Measurements from ENCODE around the gene GNG4.

Gene GNG4

DNA sequence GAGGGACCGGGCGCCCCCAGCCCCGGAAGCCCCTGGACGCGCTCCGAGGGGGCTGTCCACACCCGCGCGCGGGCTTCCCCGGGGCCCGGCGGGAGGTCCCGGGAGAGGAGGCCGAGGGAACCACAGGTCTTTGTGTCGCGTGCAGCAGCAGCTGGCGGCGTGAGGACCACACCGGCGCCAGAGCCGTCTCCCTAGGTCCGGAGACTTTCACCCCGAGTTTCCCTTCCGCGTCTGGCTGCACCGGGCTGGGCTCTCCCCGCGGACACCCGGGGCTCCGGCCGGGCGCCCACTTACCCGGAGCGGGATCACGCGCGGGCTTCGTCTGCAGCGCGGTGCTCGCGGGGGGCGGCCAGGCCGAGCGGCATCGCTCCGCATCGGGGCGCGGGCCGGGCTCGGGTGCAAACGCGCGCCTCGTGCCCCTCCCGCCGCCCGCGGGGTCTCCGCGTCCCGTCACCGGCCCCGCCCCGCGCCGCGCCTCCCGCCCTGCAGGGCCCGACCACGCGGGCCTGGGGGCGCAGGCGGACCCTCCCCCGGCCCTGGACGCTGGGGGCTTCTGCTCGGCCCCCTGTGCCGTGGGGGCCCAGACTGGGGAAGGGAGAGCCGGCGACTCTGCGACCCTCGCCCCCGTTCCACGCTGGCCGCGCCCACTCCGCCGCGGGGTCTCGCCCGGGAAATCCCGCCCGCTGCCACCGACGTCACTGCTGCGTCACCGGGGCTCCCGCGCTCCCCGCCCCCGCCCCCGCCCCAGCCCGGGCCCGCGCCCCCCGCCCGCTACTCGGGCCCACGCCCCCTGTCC is at the start of gene GNG4:
TSS of gene GNG4 (minus strand) at position 417 of the 796 bp plus-strand sequence. CDS start 65,946 bp downstream, outside the sequence.
- DNase-seq, result no peak

DNA sequence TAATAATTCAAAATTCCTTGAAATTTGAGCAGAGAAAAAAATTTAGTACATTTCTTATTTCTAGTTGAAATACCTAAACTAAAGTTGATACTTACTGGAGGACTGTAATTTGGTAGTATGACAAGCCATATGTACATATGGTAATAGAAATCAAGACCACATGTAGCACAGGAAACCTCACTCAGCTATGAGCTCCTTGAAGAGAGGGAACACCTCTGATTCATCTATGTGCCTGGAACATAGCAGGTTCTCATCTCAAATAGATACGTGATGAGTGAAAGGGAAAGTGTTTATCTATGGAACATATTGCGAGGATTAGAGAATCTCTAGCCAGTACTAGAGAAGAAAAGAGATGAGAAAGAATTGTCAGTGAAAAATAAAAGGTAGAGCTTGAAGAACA is 47.9 kb upstream of the GNG4 start:
- DNase-seq, result peak; percentile 8

DNA sequence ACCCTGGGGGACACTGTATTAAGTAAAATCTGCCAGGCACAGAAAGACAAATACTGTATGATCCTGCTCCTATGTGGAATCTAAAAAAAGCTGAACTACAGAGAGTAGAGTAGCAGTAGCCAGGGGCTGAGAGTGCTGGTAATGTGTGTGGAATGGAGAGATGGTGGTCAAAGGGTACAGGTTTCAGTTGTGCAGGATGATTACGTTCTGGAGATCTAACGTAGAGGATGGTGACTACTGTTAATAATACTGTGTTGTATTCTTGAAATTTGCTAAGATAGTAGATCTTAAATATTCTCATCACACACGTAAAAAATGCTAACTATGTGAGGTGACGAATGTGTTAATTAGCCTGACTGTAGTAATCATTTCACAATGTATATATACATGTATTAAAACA is 39.8 kb upstream of the GNG4 start:
- DNase-seq, result no peak

DNA sequence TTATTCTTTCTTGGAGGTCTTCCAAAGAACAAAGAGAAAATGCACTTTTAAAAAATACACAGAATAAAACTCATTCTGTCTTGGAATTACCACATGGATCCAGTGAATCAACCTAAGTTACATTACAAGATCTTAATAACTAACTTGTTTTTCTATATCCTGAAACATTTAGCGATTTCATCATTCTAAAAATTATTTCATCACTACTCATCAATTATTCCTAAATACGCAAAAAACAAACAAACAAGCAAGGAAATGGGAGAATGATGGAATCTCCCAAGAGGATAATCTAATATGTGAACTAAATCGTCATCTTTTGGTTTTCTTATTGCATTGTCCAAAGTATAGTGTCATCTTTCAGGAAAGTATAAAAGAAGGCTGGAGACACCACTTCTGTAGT is 38.5 kb upstream of the GNG4 start:
- no peak for DNase-seq

DNA sequence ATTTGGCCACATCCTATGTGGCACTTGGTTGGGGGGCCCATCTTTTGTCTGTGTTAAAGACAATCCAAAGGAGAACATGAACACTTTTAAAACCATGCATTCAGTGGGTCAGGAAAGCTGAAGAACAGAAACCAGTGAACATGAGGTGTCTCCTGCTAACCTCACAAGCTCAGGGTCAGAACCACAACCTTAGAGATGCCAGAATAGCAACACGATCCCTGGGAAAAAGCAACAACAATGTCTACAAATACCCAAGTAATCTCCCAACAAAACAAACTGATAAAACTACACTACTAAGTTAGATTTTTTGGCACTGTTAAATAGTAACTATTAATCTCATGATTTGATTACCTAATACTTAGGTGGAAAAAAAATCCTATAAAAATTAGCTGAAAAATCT is 34.1 kb upstream of the GNG4 start:
- DNase-seq, result no peak

DNA sequence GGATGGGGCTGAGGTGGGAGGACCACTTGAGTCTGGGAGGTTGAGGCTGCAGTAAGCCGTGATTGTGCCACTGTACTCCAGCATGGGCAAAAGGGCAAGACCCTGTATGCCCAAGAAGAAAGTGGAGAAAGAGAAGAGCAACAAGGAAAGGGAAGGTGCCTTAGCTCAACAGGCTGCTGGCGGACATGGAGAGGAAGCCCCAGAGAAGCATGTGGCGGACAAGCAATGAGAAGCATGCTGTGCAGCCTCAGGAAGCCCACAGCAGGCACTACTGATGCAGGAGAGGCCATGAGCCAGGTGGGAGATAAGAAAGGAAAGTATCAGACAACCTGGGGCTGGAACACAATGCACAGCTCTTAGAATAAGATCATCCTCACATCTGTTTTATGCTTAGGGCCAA is 32.6 kb upstream of the GNG4 start:
- DNase-seq, result no peak

DNA sequence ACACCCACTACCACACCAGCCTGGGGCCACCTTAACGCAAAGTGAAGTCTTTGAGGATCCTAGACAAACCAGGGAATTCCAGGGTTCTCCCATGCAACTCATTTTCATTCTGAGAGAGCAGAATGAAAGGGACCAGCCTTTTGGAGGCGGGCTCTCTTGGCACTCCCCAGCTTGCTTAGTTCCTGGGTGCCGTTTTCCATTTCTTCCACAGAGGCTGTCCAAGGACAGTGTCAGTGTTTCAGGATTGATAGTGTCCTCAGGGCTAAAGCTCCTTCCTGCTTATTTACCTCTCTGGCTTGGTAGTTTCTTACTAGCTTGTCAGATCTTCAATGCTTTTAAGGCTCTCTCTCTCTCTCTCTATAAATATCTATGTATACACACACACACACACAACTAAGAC is 30.1 kb upstream of the GNG4 start:
- DNase-seq, result no peak

- DNase-seq, result no peak
Observed at GRCh38 chr1:235679005-235679404, 29.4 kb upstream of the GNG4 start.

- DNase-seq, result no peak
Observed at GRCh38 chr1:235675152-235675890, 25.7 kb upstream of the GNG4 start.

GRCh38 chr1:235673981-235674380 is 24.4 kb upstream of the GNG4 start:
- no peak for DNase-seq

GRCh38 chr1:235671992-235672391 is 22.4 kb upstream of the GNG4 start:
- DNase-seq, result no peak

DNA sequence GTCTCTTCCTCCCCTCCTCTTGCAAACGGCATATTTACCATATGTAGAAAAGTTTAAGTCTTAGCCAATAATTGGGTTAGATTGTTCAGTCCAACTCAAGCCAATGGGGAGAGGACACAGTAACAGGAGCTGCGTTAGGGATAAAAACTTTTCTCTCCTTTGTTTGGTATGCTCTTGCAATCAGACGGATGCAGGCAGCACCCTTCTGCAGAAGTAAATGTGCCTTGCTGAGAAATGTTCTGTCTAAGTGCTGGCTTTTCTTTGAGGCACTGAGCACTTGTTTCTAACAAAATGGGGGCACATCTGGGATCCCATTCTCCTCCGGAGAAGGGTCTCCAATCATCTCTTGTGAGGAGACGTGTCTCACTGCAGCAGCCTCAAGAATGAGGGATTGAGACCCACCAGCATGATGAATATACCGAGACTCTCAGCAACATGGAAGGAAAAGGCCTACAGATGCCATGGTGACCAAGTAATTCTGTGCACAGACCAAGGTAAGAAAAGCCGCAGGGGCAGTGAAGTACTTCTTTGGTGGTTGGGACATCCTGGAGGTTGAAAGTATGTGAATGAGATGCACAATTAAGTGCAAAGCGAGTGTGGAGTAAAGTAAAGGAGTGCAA is 20.7 kb upstream of the GNG4 start:
- no peak for DNase-seq

- DNase-seq, result no peak
Observed at GRCh38 chr1:235669277-235669676, 19.7 kb upstream of the GNG4 start.

DNA sequence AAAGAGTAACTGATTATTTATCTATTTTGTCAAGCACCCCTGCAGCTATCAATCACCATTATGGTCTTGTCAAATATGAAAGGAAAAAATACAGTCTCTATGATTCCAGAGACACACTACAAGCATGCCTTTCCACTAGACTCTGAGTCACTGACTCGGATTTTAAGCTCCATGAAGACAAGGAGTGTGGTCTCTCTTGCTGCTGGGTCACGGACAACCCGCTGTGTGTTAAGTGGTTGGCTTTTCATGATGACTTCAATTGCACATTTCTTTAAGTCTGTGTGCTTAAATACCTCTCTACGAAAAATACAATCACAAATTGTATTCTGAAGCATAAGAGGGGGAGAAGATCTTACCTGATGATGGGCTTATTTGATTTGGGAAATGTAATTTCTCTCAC is 14.0 kb upstream of the GNG4 start:
- DNase-seq, result no peak

GRCh38 chr1:235661568-235661967 is 12.0 kb upstream of the GNG4 start:
- DNase-seq, result no peak

- DNase-seq, result no peak
Observed at GRCh38 chr1:235659186-235659771, 9.7 kb upstream of the GNG4 start.

- DNase-seq, result no peak
Observed at GRCh38 chr1:235657747-235658526, 8.4 kb upstream of the GNG4 start.

GRCh38 chr1:235657269-235657668 is 7.7 kb upstream of the GNG4 start:
- no peak for DNase-seq

- DNase-seq, result no peak
Observed at GRCh38 chr1:235652364-235652763, 2.8 kb upstream of the GNG4 start.

DNA sequence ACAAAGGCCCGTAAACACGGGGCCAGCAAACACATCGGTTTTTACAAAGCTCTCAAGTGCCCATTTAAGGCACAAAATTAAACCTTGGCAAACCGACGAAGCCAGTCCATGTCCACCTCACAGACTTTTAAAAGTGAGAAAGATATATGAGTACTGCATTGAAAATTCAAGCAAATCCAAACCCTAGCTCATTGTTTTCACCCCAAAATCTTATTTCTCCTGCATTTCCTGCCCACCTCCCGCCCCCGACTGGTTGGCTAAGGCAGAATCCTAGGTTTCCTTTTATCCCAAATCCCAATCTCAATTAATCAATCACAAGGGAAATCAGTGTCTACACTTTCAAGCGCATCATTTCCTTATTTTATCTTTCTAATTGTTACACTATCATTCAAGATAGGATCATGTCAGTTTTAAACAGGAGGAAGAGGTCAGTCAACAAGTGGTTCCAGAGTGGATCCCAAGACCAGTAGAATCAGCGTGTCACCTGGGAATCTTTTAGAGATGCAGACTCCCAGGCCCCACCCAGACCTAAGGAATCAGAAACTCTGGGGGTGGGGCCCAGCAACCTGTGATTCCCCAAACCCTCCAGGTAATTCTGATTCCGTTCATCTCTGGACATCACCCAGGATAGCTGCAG is 1.7 kb upstream of the GNG4 start:
- DNase-seq, result no peak

GRCh38 chr1:235650341-235651169 is 971 bp upstream of the GNG4 start:
- DNase-seq, result no peak

Measured in stimulated activated CD4-positive, alpha-beta T cell treated with anti-CD3 and anti-CD28 coated beads, Interleukin-4, amount 100 ng/mL, for 24 hours (primary cell).